HepG2 (cell line): ENCODE results near the gene FLYWCH1. TPM values are rescaled to one million over a fixed set of nuclear protein-coding genes. Genes with fewer than 3 reads are reported as not detected.

Experiments
- CHD2 ChIP-seq: IDR thresholded peaks from 2 replicates; pipeline ENCODE4 v1.6.1; 2011; ENCODE audit warnings: low read depth, low read length, improper control_type of control experiment
- DNMT3B ChIP-seq: conservative IDR thresholded peaks from 2 replicates; pipeline ENCODE4 v1.6.1; 2016; ENCODE audit warnings: missing biosample characterization, control low read depth
- FOSL2 ChIP-seq: sonication (generic); formaldehyde crosslinking; IDR thresholded peaks from 2 replicates; pipeline ENCODE4 v1.4.0; 2020; ENCODE audit warnings: missing genetic modification reagents
- KMT2B ChIP-seq: IDR thresholded peaks from 2 replicates; pipeline ENCODE4 v1.6.1; 2016; ENCODE audit warnings: missing genetic modification reagents, missing compliant biosample characterization
- MIXL1 ChIP-seq: IDR thresholded peaks from 2 replicates; pipeline ENCODE4 v1.6.1; 2016
- NKX3-1 ChIP-seq: sonication (generic); formaldehyde crosslinking; IDR thresholded peaks from 2 replicates; pipeline ENCODE4 v1.5.0; 2020; ENCODE audit warnings: missing genetic modification reagents
- PAWR ChIP-seq: sonication (generic); formaldehyde crosslinking; IDR thresholded peaks from 2 replicates; pipeline ENCODE4 v1.4.0; 2020; ENCODE audit warnings: missing genetic modification reagents, mild to moderate bottlenecking, borderline replicate concordance
- SALL2 ChIP-seq: sonication (generic); formaldehyde crosslinking; IDR thresholded peaks from 2 replicates; pipeline ENCODE4 v1.8.1; 2023; ENCODE audit warnings: mild to moderate bottlenecking, missing genetic modification reagents, inconsistent platforms
- SRF ChIP-seq: IDR thresholded peaks from 2 replicates; pipeline ENCODE4 v1.6.1; 2011; ENCODE audit warnings: mild to moderate bottlenecking, low read depth, low read length, moderate library complexity
- XBP1 ChIP-seq: sonication (generic); formaldehyde crosslinking; IDR thresholded peaks from 2 replicates; pipeline ENCODE4 v1.5.0; 2020; ENCODE audit warnings: missing genetic modification reagents
- ZBTB7B ChIP-seq: sonication (generic); formaldehyde crosslinking; IDR thresholded peaks from 2 replicates; pipeline ENCODE4 v1.4.0; 2020; ENCODE audit warnings: missing genetic modification reagents
- ZNF143 ChIP-seq: sonication (generic); formaldehyde crosslinking; IDR thresholded peaks from 2 replicates; pipeline ENCODE4 v1.4.0; 2020; ENCODE audit warnings: missing genetic modification reagents
- ZNF619 ChIP-seq: sonication (generic); formaldehyde crosslinking; IDR thresholded peaks from 2 replicates; pipeline ENCODE4 v1.4.0; 2020; ENCODE audit warnings: mild to moderate bottlenecking, missing genetic modification reagents
- ZNF674 ChIP-seq: sonication (generic); formaldehyde crosslinking; IDR thresholded peaks from 2 replicates; pipeline ENCODE4 v1.5.0; 2020; ENCODE audit warnings: low read depth, mild to moderate bottlenecking, missing genetic modification reagents
- ZNF816 ChIP-seq: sonication (generic); formaldehyde crosslinking; IDR thresholded peaks from 2 replicates; pipeline ENCODE4 v1.8.0; 2022; ENCODE audit warnings: missing genetic modification reagents, mild to moderate bottlenecking, borderline replicate concordance
- polyA plus RNA-seq, 8 experiments: library from polyadenylated mRNA; depleted of rRNA in 3 of 8; stranded (reverse) in 7 of 8; unstranded in 1 of 8; fragments of >200 nt; fragmentation: Illumina TruSeq in 4 of 8; extraction: Trizol in 4 of 8; gene quantifications; 2 replicates each; pipeline versions ENCODE4 v1.2.1 to v1.2.3, GENCODE V29; 2011 to 2016; ENCODE audit warnings: low read depth in 4 of 8, missing spikeins in 1 of 8, mixed read lengths in 1 of 8; ENCODE audit not compliant: insufficient read depth in 1 of 8
- total RNA-seq, 5 experiments: library from RNA; depleted of rRNA; stranded (reverse); fragments of >200 nt; fragmentation: Illumina TruSeq; extraction: Trizol; gene quantifications; 2 replicates each; pipeline ENCODE4 v1.2.3, GENCODE V29; 2016; ENCODE audit warnings: low read depth in 1 of 5
- TF ChIP-seq, protein P1 (sequence below): IDR thresholded peaks from 2 replicates; pipeline ENCODE4 v1.6.1; 2016
- TF ChIP-seq, protein P2 (sequence below): sonication (generic); formaldehyde crosslinking; IDR thresholded peaks from 2 replicates; pipeline ENCODE4 v1.4.0; 2020; ENCODE audit warnings: missing genetic modification reagents
- TF ChIP-seq, protein P3 (sequence below): sonication (generic); formaldehyde crosslinking; IDR thresholded peaks from 2 replicates; pipeline ENCODE4 v1.4.0; 2020; ENCODE audit warnings: missing genetic modification reagents, mild to moderate bottlenecking, borderline replicate concordance
- TF ChIP-seq, protein P4 (sequence below): sonication (generic); formaldehyde crosslinking; IDR thresholded peaks from 2 replicates; pipeline ENCODE4 v1.4.0; 2020; ENCODE audit warnings: mild to moderate bottlenecking, missing genetic modification reagents, borderline replicate concordance
- TF ChIP-seq, protein P5 (sequence below): IDR thresholded peaks from 2 replicates; pipeline ENCODE4 v1.6.1; 2016; ENCODE audit warnings: control low read depth

FLYWCH1 gene
- total and polyA plus RNA-seq, 2 of the 13 experiments (the other 11 are each of a cell fraction or from before 2014, with no cell fraction given), result 7.3 to 12.4 TPM

GRCh38 chr16:2904100-2904921 is 7.4 kb upstream of the FLYWCH1 start (continued):
- TF ChIP-seq, protein P1, sequence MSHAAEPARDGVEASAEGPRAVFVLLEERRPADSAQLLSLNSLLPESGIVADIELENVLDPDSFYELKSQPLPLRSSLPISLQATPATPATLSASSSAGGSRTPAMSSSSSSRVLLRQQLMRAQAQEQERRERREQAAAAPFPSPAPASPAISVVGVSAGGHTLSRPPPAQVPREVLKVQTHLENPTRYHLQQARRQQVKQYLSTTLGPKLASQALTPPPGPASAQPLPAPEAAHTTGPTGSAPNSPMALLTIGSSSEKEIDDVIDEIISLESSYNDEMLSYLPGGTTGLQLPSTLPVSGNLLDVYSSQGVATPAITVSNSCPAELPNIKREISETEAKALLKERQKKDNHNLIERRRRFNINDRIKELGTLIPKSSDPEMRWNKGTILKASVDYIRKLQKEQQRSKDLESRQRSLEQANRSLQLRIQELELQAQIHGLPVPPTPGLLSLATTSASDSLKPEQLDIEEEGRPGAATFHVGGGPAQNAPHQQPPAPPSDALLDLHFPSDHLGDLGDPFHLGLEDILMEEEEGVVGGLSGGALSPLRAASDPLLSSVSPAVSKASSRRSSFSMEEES, result peak; percentile 39
- TF ChIP-seq DNMT3B (CRISPR knock-in tag) (no peak; the same call in 1 of the 2 replicates), SRF (no peak), ZNF816 (CRISPR knock-in tag) (no peak), SALL2 (CRISPR knock-in tag) (0 out of 2 replicates have a peak, but pooled peaks have one; percentile 29), CHD2 (0 out of 2 replicates have a peak, but pooled peaks have one; percentile 22), ZBTB7B (peak; percentile 64), ZNF674 (CRISPR knock-in tag) (peak; percentile 36; the same call in 1 of the 2 replicates), MIXL1 (no peak), PAWR (CRISPR knock-in tag) (no peak), ZNF143 (CRISPR knock-in tag) (0 out of 2 replicates have a peak, but pooled peaks have one; percentile 20), ZNF619 (CRISPR knock-in tag) (peak; percentile 78; the same call in 1 of the 2 replicates), NKX3-1 (CRISPR knock-in tag) (peak; percentile 84), KMT2B (CRISPR knock-in tag) (peak; percentile 44; the same call in 1 of the 2 replicates), XBP1 (CRISPR knock-in tag) (no peak), FOSL2 (CRISPR knock-in tag) (peak; percentile 25; the same call in 1 of the 2 replicates)
- TF ChIP-seq, protein P2, sequence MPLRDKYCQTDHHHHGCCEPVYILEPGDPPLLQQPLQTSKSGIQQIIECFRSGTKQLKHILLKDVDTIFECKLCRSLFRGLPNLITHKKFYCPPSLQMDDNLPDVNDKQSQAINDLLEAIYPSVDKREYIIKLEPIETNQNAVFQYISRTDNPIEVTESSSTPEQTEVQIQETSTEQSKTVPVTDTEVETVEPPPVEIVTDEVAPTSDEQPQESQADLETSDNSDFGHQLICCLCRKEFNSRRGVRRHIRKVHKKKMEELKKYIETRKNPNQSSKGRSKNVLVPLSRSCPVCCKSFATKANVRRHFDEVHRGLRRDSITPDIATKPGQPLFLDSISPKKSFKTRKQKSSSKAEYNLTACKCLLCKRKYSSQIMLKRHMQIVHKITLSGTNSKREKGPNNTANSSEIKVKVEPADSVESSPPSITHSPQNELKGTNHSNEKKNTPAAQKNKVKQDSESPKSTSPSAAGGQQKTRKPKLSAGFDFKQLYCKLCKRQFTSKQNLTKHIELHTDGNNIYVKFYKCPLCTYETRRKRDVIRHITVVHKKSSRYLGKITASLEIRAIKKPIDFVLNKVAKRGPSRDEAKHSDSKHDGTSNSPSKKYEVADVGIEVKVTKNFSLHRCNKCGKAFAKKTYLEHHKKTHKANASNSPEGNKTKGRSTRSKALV (CRISPR knock-in tag), result peak; percentile 89
- TF ChIP-seq, protein P3, sequence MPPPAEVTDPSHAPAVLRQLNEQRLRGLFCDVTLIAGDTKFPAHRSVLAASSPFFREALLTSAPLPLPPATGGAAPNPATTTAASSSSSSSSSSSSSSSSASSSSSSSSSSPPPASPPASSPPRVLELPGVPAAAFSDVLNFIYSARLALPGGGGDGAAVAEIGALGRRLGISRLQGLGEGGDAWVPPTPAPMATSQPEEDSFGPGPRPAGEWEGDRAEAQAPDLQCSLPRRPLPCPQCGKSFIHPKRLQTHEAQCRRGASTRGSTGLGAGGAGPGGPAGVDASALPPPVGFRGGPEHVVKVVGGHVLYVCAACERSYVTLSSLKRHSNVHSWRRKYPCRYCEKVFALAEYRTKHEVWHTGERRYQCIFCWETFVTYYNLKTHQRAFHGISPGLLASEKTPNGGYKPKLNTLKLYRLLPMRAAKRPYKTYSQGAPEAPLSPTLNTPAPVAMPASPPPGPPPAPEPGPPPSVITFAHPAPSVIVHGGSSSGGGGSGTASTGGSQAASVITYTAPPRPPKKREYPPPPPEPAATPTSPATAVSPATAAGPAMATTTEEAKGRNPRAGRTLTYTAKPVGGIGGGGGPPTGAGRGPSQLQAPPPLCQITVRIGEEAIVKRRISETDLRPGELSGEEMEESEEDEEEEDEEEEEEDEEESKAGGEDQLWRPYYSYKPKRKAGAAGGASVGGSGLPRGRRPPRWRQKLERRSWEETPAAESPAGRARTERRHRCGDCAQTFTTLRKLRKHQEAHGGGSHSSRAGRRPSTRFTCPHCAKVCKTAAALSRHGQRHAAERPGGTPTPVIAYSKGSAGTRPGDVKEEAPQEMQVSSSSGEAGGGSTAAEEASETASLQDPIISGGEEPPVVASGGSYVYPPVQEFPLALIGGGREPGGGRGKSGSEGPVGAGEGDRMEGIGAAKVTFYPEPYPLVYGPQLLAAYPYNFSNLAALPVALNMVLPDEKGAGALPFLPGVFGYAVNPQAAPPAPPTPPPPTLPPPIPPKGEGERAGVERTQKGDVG (CRISPR knock-in tag), result 0 out of 2 replicates have a peak, but pooled peaks have one; percentile 41
- TF ChIP-seq, protein P4, sequence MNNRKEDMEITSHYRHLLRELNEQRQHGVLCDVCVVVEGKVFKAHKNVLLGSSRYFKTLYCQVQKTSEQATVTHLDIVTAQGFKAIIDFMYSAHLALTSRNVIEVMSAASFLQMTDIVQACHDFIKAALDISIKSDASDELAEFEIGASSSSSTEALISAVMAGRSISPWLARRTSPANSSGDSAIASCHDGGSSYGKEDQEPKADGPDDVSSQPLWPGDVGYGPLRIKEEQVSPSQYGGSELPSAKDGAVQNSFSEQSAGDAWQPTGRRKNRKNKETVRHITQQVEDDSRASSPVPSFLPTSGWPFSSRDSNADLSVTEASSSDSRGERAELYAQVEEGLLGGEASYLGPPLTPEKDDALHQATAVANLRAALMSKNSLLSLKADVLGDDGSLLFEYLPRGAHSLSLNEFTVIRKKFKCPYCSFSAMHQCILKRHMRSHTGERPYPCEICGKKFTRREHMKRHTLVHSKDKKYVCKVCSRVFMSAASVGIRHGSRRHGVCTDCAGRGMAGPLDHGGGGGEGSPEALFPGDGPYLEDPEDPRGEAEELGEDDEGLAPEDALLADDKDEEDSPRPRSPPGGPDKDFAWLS (CRISPR knock-in tag), result 0 out of 2 replicates have a peak, but pooled peaks have one; percentile 78
- TF ChIP-seq, protein P5, sequence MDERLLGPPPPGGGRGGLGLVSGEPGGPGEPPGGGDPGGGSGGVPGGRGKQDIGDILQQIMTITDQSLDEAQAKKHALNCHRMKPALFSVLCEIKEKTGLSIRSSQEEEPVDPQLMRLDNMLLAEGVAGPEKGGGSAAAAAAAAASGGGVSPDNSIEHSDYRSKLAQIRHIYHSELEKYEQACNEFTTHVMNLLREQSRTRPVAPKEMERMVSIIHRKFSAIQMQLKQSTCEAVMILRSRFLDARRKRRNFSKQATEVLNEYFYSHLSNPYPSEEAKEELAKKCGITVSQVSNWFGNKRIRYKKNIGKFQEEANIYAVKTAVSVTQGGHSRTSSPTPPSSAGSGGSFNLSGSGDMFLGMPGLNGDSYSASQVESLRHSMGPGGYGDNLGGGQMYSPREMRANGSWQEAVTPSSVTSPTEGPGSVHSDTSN (CRISPR knock-in tag), result no peak
